PC-3 (cell line): ENCODE results near the gene TNFRSF11A. TPM values are rescaled to one million over a fixed set of nuclear protein-coding genes. Genes with fewer than 3 reads are reported as not detected.
A peak's percentile ranks its signal among the peaks of the same experiment; 100 is the strongest.

Experiments used
- ATAC-seq: fragments of 200-7000 bp; cut with Tn5 transposase; 2 replicates; pipeline ENCODE4 v1.9.1; 2020; ENCODE audit warnings: mild to moderate bottlenecking, moderate library complexity
- BruUV-seq: library from RNA; stranded (reverse); fragments of 400-500 nt; replicated peaks from 2 replicates; lab custom pipeline; 2021; lab: Mats Ljungman, UMichigan
- CTCF ChIA-PET: fragments of 300-600 bp; sonication (Branson Sonifier 250); formaldehyde crosslinking; loops from one replicate; lab custom pipeline; 2022; ENCODE audit warnings: antibody characterized with exemption; lab: Charles Lee
- POLR2A ChIA-PET: fragments of 300-600 bp; sonication (Branson Sonifier 250); formaldehyde crosslinking; loops from one replicate; lab custom pipeline; 2022; ENCODE audit warnings: antibody characterized with exemption; ENCODE audit not compliant: unreplicated experiment; lab: Charles Lee
- DNase-seq: peaks from one replicate; pipeline ENCODE4 v3.0.0-alpha.2; 2015
- H2AFZ ChIP-seq: fragments of 300-600 bp; sonication (generic); 2 replicates; pipeline ENCODE4 v1.6.0; 2016; ENCODE audit warnings: antibody characterized with exemption, low read length
- H3F3A ChIP-seq: fragments of 300-600 bp; sonication (generic); one replicate; pipeline ENCODE4 v1.6.0; 2017; ENCODE audit warnings: antibody characterized with exemption, low read length, control low read depth, mild to moderate bottlenecking; ENCODE audit not compliant: unreplicated experiment
- H3K27ac ChIP-seq: fragments of 300-600 bp; sonication (generic); 2 replicates; pipeline ENCODE4 v1.5.1; 2016; ENCODE audit warnings: mild to moderate bottlenecking, low read length
- H3K27me3 ChIP-seq: fragments of 300-600 bp; sonication (generic); 2 replicates; pipeline ENCODE4 v1.6.1; 2016; ENCODE audit warnings: low read length, mixed read lengths
- H3K36me3 ChIP-seq: fragments of 300-600 bp; sonication (generic); 2 replicates; pipeline ENCODE4 v1.6.1; 2016; ENCODE audit warnings: low read depth, mixed run types, low read length, mixed read lengths
- H3K4me1 ChIP-seq: fragments of 300-600 bp; sonication (generic); 2 replicates; pipeline ENCODE4 v1.5.1; 2016; ENCODE audit warnings: low read length; ENCODE audit not compliant: insufficient read depth
- H3K4me2 ChIP-seq: fragments of 300-600 bp; sonication (generic); 2 replicates; pipeline ENCODE4 v1.6.0; 2016; ENCODE audit warnings: low read length
- H3K4me3 ChIP-seq: fragments of 300-600 bp; sonication (generic); 2 replicates; pipeline ENCODE4 v1.5.1; 2016; ENCODE audit warnings: mild to moderate bottlenecking, low read length, mixed read lengths
- H3K79me2 ChIP-seq: fragments of 300-600 bp; sonication (generic); 2 replicates; pipeline ENCODE4 v1.6.1; 2017; ENCODE audit warnings: low read length, mixed read lengths
- H3K9ac ChIP-seq: fragments of 300-600 bp; sonication (generic); 2 replicates; pipeline ENCODE4 v1.6.0; 2016; ENCODE audit warnings: mild to moderate bottlenecking, low read length
- H3K9me2 ChIP-seq: fragments of 300-600 bp; sonication (generic); replicated peaks from 2 replicates; pipeline ENCODE4 v1.6.1; 2016; ENCODE audit warnings: mixed run types, low read length, mixed read lengths
- H3K9me3 ChIP-seq: fragments of 300-600 bp; sonication (generic); 2 replicates; pipeline ENCODE4 v1.6.1; 2016; ENCODE audit warnings: low read length, mixed read lengths
- H4K20me1 ChIP-seq: fragments of 300-600 bp; sonication (generic); 2 replicates; pipeline ENCODE4 v1.6.1; 2016; ENCODE audit warnings: low read length, mixed read lengths
- CTCF ChIP-seq: fragments of 300-600 bp; sonication (generic); conservative IDR thresholded peaks from 2 replicates; pipeline ENCODE4 v1.5.1; 2017; ENCODE audit warnings: antibody characterized with exemption, low read depth, mild to moderate bottlenecking, low read length
- EZH2 ChIP-seq: fragments of 300-600 bp; sonication (generic); IDR thresholded peaks from one replicate; pipeline ENCODE4 v1.6.1; 2017; ENCODE audit warnings: antibody characterized with exemption, mild to moderate bottlenecking, low read length; ENCODE audit not compliant: unreplicated experiment
- EZH2phosphoT487 ChIP-seq: fragments of 300-600 bp; sonication (generic); IDR thresholded peaks from 2 replicates; pipeline ENCODE4 v1.6.1; 2018; ENCODE audit warnings: mild to moderate bottlenecking, antibody characterized with exemption, low read length, borderline replicate concordance
- intact Hi-C: fragments of 100-400 bp; cut with micrococcal nuclease; formaldehyde crosslinking; loops from 2 replicates; pipeline ENCODE4 v1.9.0; 2023
- total RNA-seq: library from RNA; depleted of rRNA; stranded (reverse); fragments of >200 nt; gene quantifications from 2 replicates; pipeline ENCODE4 v1.2.3, GENCODE V29; 2014

TNFRSF11A gene
- total RNA-seq, 1 experiment from 2014 or later: 26.5 TPM

DNA sequence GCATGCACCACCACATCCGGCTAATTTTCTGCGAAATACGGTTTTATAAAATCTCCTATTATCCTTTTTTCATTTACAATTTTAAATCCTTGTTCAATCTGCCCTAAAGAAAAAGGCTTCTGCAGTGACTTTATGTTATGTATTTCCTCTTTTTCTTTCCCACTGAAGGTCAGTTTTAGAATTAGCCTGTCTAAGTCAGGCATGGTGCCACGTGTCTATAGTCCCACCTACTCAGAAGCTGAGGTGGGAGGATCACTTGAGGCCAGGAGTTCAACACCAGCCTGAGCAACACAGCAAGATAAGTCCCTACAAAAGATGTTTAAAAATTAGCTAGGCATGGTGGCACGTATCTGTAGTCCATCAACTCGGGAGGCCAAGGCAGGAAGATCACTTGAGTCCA is 39.8 kb upstream of the TNFRSF11A start:
- ChIA-PET POLR2A (no interaction called here), CTCF (no interaction called here)
- Histone ChIP-seq H3K9ac (no peak overlapping the region), H2AFZ (no peak overlapping the region), H3F3A (peaks cover 5% of the 10 kb centered on the region), H4K20me1 (no peaks in the 10 kb centered on the region), H3K4me3 (no peak overlapping the region), H3K9me2 (no peaks in the 10 kb centered on the region), H3K79me2 (no peaks in the 10 kb centered on the region), H3K9me3 (no peaks in the 10 kb centered on the region), H3K4me1 (peaks cover 55% of the 10 kb centered on the region), H3K36me3 (peaks cover 8% of the 10 kb centered on the region), H3K27ac (no peak overlapping the region), H3K4me2 (no peak overlapping the region), H3K27me3 (no peaks in the 10 kb centered on the region)
- BruUV-seq: no TSS peak
- ATAC-seq (no peak), DNase-seq (no peak)
- intact Hi-C loops: no loop called here
- TF ChIP-seq EZH2 (no peak), CTCF (no peak), EZH2phosphoT487 (no peak)

- no peaks in the 10 kb centered on the region for H3K9me3 ChIP-seq
- no peak overlapping the region for H3K27ac ChIP-seq
- peaks cover 29% of the 10 kb centered on the region for H3K4me1 ChIP-seq
- H3K27me3 ChIP-seq: no peaks in the 10 kb centered on the region
- DNase-seq: no peak
- no peaks in the 10 kb centered on the region for H4K20me1 ChIP-seq
- POLR2A ChIA-PET: no interaction called here
- no peak overlapping the region for H3K4me3 ChIP-seq
- ATAC-seq: peak; percentile 35
- H2AFZ ChIP-seq: no peak overlapping the region
- peaks cover 10% of the 10 kb centered on the region for H3K36me3 ChIP-seq
- no peak overlapping the region for H3K9ac ChIP-seq
- no peaks in the 10 kb centered on the region for H3K79me2 ChIP-seq
- no peak overlapping the region for H3K4me2 ChIP-seq
- TF ChIP-seq EZH2 (no peak), CTCF (no peak), EZH2phosphoT487 (no peak)
- CTCF ChIA-PET: no interaction called here
- no peaks in the 10 kb centered on the region for H3F3A ChIP-seq
- intact Hi-C loops: loop anchor here (2.0 kb wide), 2 partner anchors 39 kb away; no protein-coding TSS in a partner anchor
- no TSS peak for BruUV-seq
- H3K9me2 ChIP-seq: no peaks in the 10 kb centered on the region
Measured at GRCh38 chr18:62287781-62288664, 37.1 kb upstream of the TNFRSF11A start.

- Histone ChIP-seq H3K79me2 (no peaks in the 10 kb centered on the region), H3K9me2 (no peaks in the 10 kb centered on the region), H3K4me1 (peaks cover 26% of the 10 kb centered on the region), H3K36me3 (peaks cover 8% of the 10 kb centered on the region), H2AFZ (no peak overlapping the region), H3K4me2 (peak overlapping the region; percentile 43), H3K27me3 (no peaks in the 10 kb centered on the region), H3K4me3 (no peak overlapping the region), H3F3A (no peaks in the 10 kb centered on the region), H4K20me1 (no peaks in the 10 kb centered on the region), H3K9me3 (no peaks in the 10 kb centered on the region), H3K27ac (peak overlapping the region; percentile 28), H3K9ac (no peak overlapping the region)
- ATAC-seq (no peak), DNase-seq (no peak)
- intact Hi-C loops: loop anchor here (2.0 kb wide), 2 partner anchors 38 to 40 kb away; no protein-coding TSS in a partner anchor
- CTCF ChIA-PET: no interaction called here
- BruUV-seq: no TSS peak
- POLR2A ChIA-PET: no interaction called here
- TF ChIP-seq CTCF (no peak), EZH2 (no peak), EZH2phosphoT487 (no peak)
Measured at GRCh38 chr18:62288665-62289008, 36.5 kb upstream of the TNFRSF11A start.
